HCT116 (cell line): ENCODE measurements around the gene CCDC154. TPM values are rescaled to one million over a fixed set of nuclear protein-coding genes. Genes with fewer than 3 reads are reported as not detected.

Experiments
- ATAC-seq: fragments of 200-7000 bp; cut with Tn5 transposase; 2 replicates; pipeline ENCODE4 v1.9.1; 2020; ENCODE audit warnings: mild to moderate bottlenecking, moderate library complexity
- BruUV-seq: library from RNA; stranded (reverse); fragments of 400-500 nt; replicated peaks from 2 replicates; lab custom pipeline; 2021; lab: Mats Ljungman, UMichigan
- CTCF ChIA-PET: fragments of 300-600 bp; sonication (Branson Sonifier 250); formaldehyde crosslinking; loops from one replicate; lab custom pipeline; 2021; ENCODE audit warnings: antibody characterized with exemption; lab: Charles Lee
- POLR2A ChIA-PET: fragments of 300-600, 350-600 bp; sonication (Branson Sonifier 250); formaldehyde crosslinking; loops from one replicate; lab custom pipeline; 2021; ENCODE audit warnings: antibody characterized with exemption; lab: Charles Lee
- RAD21 ChIA-PET, 2 experiments: fragments of 300-600 bp; sonication (Branson Sonifier 250); formaldehyde crosslinking; loops; one replicate each; lab custom pipeline; 2023; ENCODE audit warnings: low total read pairs in 2 of 2; ENCODE audit not compliant: uncharacterized antibody in 2 of 2, unreplicated experiment in 2 of 2, low non-redundant PET in 1 of 2; lab: Charles Lee
- DNase-seq: peaks from one replicate; pipeline ENCODE4 v3.0.0-alpha.2; 2010; ENCODE audit warnings: low read depth, low spot score
- H2AFZ ChIP-seq: fragments of 200-600 bp; shearing (Covaris generic), sonication (generic); 2 replicates; pipeline ENCODE4 v1.6.1; 2017; ENCODE audit warnings: low read depth, mixed run types, mixed read lengths, antibody characterized with exemption, low read length; ENCODE audit not compliant: poor library complexity, severe bottlenecking
- H3K27ac ChIP-seq: 2 replicates; pipeline ENCODE4 v1.5.1; 2012; ENCODE audit warnings: low read depth, low read length
- H3K27me3 ChIP-seq: fragments of 200-600 bp; sonication (generic); 2 replicates; pipeline ENCODE4 v1.6.1; 2016; ENCODE audit warnings: mixed run types, low read length, mixed read lengths; ENCODE audit not compliant: insufficient read depth
- H3K36me3 ChIP-seq, 2 experiments: fragments of 200-500 bp in 1 of 2; fragments of 200-600 bp in 1 of 2; sonication (Bioruptor generic) in 1 of 2; sonication (generic) in 1 of 2; 2 replicates each; pipeline versions ENCODE4 v1.5.1 to v1.6.1; 2014 to 2016; ENCODE audit warnings: low read length in 2 of 2, inconsistent platforms in 1 of 2, mixed read lengths in 1 of 2, mixed run types in 1 of 2; ENCODE audit not compliant: insufficient read depth in 2 of 2, control insufficient read depth in 1 of 2
- H3K4me1 ChIP-seq, 2 experiments: fragments of 200-600 bp in 1 of 2; sonication (generic) in 1 of 2; 2 replicates each; pipeline versions ENCODE4 v1.5.1 to v1.6.1; 2012 to 2017; ENCODE audit warnings: low read length in 2 of 2, inconsistent platforms in 1 of 2, mild to moderate bottlenecking in 1 of 2, mixed read lengths in 1 of 2, mixed run types in 1 of 2, moderate library complexity in 1 of 2; ENCODE audit not compliant: insufficient read depth in 2 of 2, control insufficient read depth in 1 of 2
- H3K4me2 ChIP-seq: fragments of 200-600 bp; sonication (generic); 2 replicates; pipeline ENCODE4 v1.6.1; 2017; ENCODE audit warnings: mixed run types, low read length, mixed read lengths
- H3K4me3 ChIP-seq, 2 experiments: fragments of 200-600 bp in 1 of 2; sonication (generic) in 1 of 2; replicated peaks in 1 of 2; 2 replicates each; pipeline ENCODE4 v1.5.1; 2011 to 2016; ENCODE audit warnings: low read length in 2 of 2, control low read depth in 1 of 2, low read depth in 1 of 2, mild to moderate bottlenecking in 1 of 2, mixed read lengths in 1 of 2, mixed run types in 1 of 2
- H3K79me2 ChIP-seq: fragments of 200-600 bp; sonication (generic); 2 replicates; pipeline ENCODE4 v1.6.1; 2017; ENCODE audit warnings: mild to moderate bottlenecking, mixed run types, low read length, moderate library complexity, mixed read lengths; ENCODE audit not compliant: insufficient read depth
- H3K9ac ChIP-seq: fragments of 200-600 bp; sonication (generic); 2 replicates; pipeline ENCODE4 v1.6.1; 2016; ENCODE audit warnings: low read length, mixed read lengths
- H3K9me2 ChIP-seq: fragments of 200-600 bp; sonication (generic), shearing (Covaris generic); 2 replicates; pipeline ENCODE4 v1.6.1; 2017; ENCODE audit warnings: mixed run types, mild to moderate bottlenecking, moderate library complexity; ENCODE audit not compliant: insufficient read depth
- H3K9me3 ChIP-seq, 2 experiments: fragments of 200-500 bp in 1 of 2; fragments of 200-600 bp in 1 of 2; sonication (Bioruptor generic) in 1 of 2; sonication (generic) in 1 of 2; 2 replicates each; pipeline ENCODE4 v1.6.1; 2014 to 2017; ENCODE audit warnings: low read length in 2 of 2, mixed read lengths in 2 of 2, inconsistent platforms in 1 of 2, low read depth in 1 of 2, mild to moderate bottlenecking in 1 of 2, mixed run types in 1 of 2, moderate library complexity in 1 of 2; ENCODE audit not compliant: control insufficient read depth in 1 of 2, insufficient read depth in 1 of 2
- H4K20me1 ChIP-seq: fragments of 200-600 bp; sonication (generic), shearing (Covaris generic); 2 replicates; pipeline ENCODE4 v1.6.1; 2017; ENCODE audit warnings: mixed run types, mild to moderate bottlenecking, moderate library complexity; ENCODE audit not compliant: insufficient read depth
- CBX3 ChIP-seq: IDR thresholded peaks from 2 replicates; pipeline ENCODE4 v1.6.1; 2012; ENCODE audit warnings: low read depth
- CTCF ChIP-seq, 3 experiments: fragments of 200-600 bp in 1 of 3; sonication (generic) in 1 of 3; IDR thresholded peaks in 2 of 3; conservative IDR thresholded peaks in 1 of 3; 2 replicates each; pipeline ENCODE4 v1.5.1; 2012 to 2017; ENCODE audit warnings: low read depth in 2 of 3, low read length in 2 of 3, antibody characterized with exemption in 1 of 3, borderline replicate concordance in 1 of 3, control low read depth in 1 of 3, mild to moderate bottlenecking in 1 of 3, mixed read lengths in 1 of 3, mixed run types in 1 of 3, moderate library complexity in 1 of 3; ENCODE audit not compliant: insufficient read depth in 1 of 3
- EZH2 ChIP-seq: fragments of 200-600 bp; sonication (generic); IDR thresholded peaks from 2 replicates; pipeline ENCODE4 v1.6.1; 2017; ENCODE audit warnings: antibody characterized with exemption, mixed run types
- EZH2phosphoT487 ChIP-seq: fragments of 200-600 bp; IDR thresholded peaks from 2 replicates; pipeline ENCODE4 v1.6.1; 2018; ENCODE audit warnings: antibody characterized with exemption, borderline replicate concordance
- JUND ChIP-seq: IDR thresholded peaks from 2 replicates; pipeline ENCODE4 v1.6.1; 2012
- POLR2AphosphoS5 ChIP-seq: IDR thresholded peaks from 2 replicates; pipeline ENCODE4 v1.6.1; 2011; ENCODE audit warnings: mild to moderate bottlenecking, low read depth, low read length, moderate library complexity
- RAD21 ChIP-seq: IDR thresholded peaks from 2 replicates; pipeline ENCODE4 v1.6.1; 2012; ENCODE audit warnings: low read depth, mild to moderate bottlenecking
- REST ChIP-seq: IDR thresholded peaks from 2 replicates; pipeline ENCODE4 v1.6.1; 2012; ENCODE audit warnings: low read depth
- SP1 ChIP-seq: IDR thresholded peaks from 2 replicates; pipeline ENCODE4 v1.6.1; 2012; ENCODE audit warnings: low read depth
- ZNF274 ChIP-seq: fragments of 200-500 bp; sonication (Bioruptor generic); IDR thresholded peaks from 2 replicates; pipeline ENCODE4 v1.6.1; 2014; ENCODE audit warnings: mild to moderate bottlenecking, low read depth, low read length, inconsistent platforms
- intact Hi-C: fragments of 100-400 bp; cut with micrococcal nuclease; formaldehyde crosslinking; loops from 2 replicates; pipeline ENCODE4 v1.10.0; 2022
- total RNA-seq: library from RNA; stranded (reverse); gene quantifications from one replicate; pipeline ENCODE4 v1.2.1, GENCODE V29; 2021; ENCODE audit not compliant: unreplicated experiment

CCDC154 gene
- total RNA-seq, 1 experiment from 2014 or later, result 1.7 TPM

DNA sequence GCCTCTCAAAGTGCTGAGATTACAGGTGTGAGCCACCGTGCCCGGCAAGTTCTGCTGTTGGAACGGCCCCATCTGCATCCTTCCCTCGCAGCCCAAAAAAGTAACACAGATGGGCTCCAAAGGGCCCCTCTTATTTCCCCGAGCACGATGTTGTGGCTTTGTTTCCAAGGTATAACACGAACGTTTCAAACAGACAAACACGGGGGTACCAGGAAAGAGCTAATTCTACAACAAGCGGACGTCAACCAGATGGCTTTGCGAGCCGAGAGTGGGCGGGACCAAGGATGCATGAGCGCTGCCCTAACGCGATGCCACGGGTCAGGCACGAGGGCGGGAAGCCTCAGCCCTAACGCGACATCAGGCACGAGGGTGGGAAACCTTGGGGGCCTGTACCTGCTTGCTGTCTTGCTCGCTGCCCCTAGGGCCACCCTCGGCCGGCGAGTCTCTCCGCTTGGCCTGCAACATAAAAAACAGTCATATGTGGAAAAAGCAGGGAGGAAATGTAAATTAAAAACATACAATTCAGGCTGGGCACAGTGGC, 54.0 kb downstream of the CCDC154 start (continued):
- no peak for TF ChIP-seq POLR2AphosphoS5
- TF ChIP-seq CBX3, result no peak

DNA sequence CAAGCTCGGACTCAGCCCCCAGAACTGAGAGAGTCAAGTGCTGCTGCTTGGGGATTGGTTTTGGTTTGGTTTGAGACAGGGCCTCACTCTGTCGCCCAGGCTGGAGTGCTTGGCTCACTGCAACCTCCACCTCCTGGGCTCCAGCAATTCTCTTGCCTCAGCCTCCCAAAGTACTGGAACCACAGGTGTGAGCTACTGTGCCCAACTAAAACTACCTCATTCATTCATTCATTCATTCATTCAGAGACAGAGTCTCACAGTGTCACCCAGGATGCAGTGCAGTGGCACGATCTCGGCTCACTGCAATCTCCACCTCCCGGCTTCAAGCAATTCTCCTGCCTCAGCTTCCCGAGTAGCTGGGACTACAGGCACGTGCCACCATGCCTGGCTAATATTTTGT, 54.6 kb downstream of the CCDC154 start:
- intact Hi-C loops, result no loop called here
- no peak for ATAC-seq

More for the DNA sequence above, 54.6 kb downstream of the CCDC154 start:
- H3K9me2 ChIP-seq, result no peaks in the 10 kb centered on the region
- H2AFZ ChIP-seq, result no peak overlapping the region
- ChIA-PET CTCF (no interaction called here), POLR2A (no interaction called here)
- no TSS peak for BruUV-seq
- H3K9ac ChIP-seq, result no peak overlapping the region
- H3K36me3 ChIP-seq, result no peaks in the 10 kb centered on the region; a peak in 1 of 4 replicates
- no peak overlapping the region for H3K4me2 ChIP-seq
- no peaks in the 10 kb centered on the region for H3K4me1 ChIP-seq
- H3K79me2 ChIP-seq, result no peaks in the 10 kb centered on the region
- no peak overlapping the region for H3K4me3 ChIP-seq
- TF ChIP-seq EZH2phosphoT487, result no peak
- no peak for TF ChIP-seq CTCF (IDR thresholded peaks at IDR 0.05 in 2 of 3, conservative IDR thresholded peaks at IDR 0.05 in 1 of 3; ENCODE audit: borderline replicate concordance in 1 of 3, insufficient read depth in 1 of 3, low read depth in 2 of 3, low read length in 2 of 3)
- no peak for TF ChIP-seq POLR2AphosphoS5
- TF ChIP-seq SP1, result no peak
- no peak for TF ChIP-seq JUND
- no peak for TF ChIP-seq RAD21
- no peak for TF ChIP-seq ZNF274
- TF ChIP-seq REST, result no peak
- no peak for TF ChIP-seq EZH2
- TF ChIP-seq, all 23 proteins: peak for 0
- RAD21 ChIA-PET, result no interaction called here
- H4K20me1 ChIP-seq, result no peaks in the 10 kb centered on the region
- H3K27ac ChIP-seq, result no peak overlapping the region
- H3K9me3 ChIP-seq, result no peaks in the 10 kb centered on the region
- H3K27me3 ChIP-seq, result no peaks in the 10 kb centered on the region
- no peak for DNase-seq
